Measurements from ENCODE around the gene ADSS1. TPM values are rescaled to one million over a fixed set of nuclear protein-coding genes. Genes with fewer than 3 reads are reported as not detected.

Gene ADSS1
- polyA plus RNA-seq, 1 of the 3 experiments (the other 2 are of a cell fraction): 14.3 TPM

DNA sequence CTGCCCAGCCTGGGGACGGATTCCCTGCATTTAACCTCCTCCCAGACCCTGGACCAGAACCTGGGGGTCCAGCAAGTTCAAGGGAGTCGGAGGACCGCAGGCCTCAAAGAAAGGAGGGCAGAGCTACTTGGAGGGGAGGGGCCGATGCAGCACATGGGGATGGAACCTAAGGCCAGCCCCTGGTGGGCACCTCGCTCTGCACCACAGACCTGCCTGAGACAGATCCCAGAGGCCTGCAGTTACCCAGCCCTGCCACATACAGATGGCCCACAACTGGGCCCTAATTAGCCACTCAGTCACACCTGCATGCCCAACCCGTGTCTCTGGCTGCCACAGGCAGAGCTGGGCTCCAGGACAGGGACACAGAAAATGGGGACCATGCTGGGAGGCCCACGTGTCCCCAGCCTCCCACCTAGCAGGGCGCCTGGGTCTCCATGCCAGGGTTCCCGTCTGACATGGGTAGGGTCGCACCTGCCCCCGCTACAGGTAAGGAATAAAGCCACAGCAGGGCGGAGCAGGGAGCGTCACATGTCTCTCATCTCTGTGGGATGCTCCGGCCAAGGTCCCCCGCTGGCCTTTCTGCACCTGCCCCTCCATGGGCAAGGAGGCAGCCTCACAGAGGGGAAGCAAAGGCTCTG lies 54.8 kb downstream of the ADSS1 start:
- Histone ChIP-seq H3K4me2 (no peak overlapping the region), H4K20me1 (ENCODE audit: insufficient read depth) (peaks cover 42% of the 10 kb centered on the region), H3K4me3 (ENCODE audit: low read depth in 2 of 2, low read length in 1 of 2) (no peak overlapping the region), H3K9ac (no peak overlapping the region), H3K36me3 (replicated peaks in 1 of 2; ENCODE audit: control insufficient read depth in 1 of 2, insufficient read depth in 2 of 2, low read length in 1 of 2) (peaks cover 4 to 45% of the 10 kb centered on the region in 2 experiments), H3F3A (replicated peaks; ENCODE audit: insufficient read depth) (no peaks in the 10 kb centered on the region), H3K27ac (ENCODE audit: low read depth in 2 of 2, low read length in 1 of 2) (no peak overlapping the region), H3K9me3 (no peaks in the 10 kb centered on the region), H2AFZ (ENCODE audit: low read depth) (no peak overlapping the region), H3K79me2 (ENCODE audit: insufficient read depth) (peaks cover 4% of the 10 kb centered on the region; the same call in 1 of the 2 replicates), H3K27me3 (ENCODE audit: insufficient read depth) (no peaks in the 10 kb centered on the region), H3K9me2 (no peaks in the 10 kb centered on the region), H3K4me1 (ENCODE audit: control insufficient read depth in 1 of 2, insufficient read depth in 2 of 2, low read depth in 1 of 2, low read length in 1 of 2) (no peaks in the 10 kb centered on the region)
- ChIA-PET CTCF (interaction anchor here (0.9 to 2.2 kb wide), 4 partner anchors 8 to 12 kb away, joined by 4 to 19 read pairs (median 6); no protein-coding TSS in a partner anchor), POLR2A (no interaction called here)
- no peak for DNase-seq
- 93% methylated on average over 13 of the region's 15 CpGs for WGBS (ENCODE audit: low lambda C conversion rate)
- TF ChIP-seq TCF12 (IDR thresholded peaks at IDR 0.05): no peak
- TF ChIP-seq TEAD4 (IDR thresholded peaks at IDR 0.05; ENCODE audit: borderline replicate concordance, insufficient read depth): no peak
- TF ChIP-seq, protein P1, sequence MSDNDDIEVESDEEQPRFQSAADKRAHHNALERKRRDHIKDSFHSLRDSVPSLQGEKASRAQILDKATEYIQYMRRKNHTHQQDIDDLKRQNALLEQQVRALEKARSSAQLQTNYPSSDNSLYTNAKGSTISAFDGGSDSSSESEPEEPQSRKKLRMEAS (IDR thresholded peaks at IDR 0.05; ENCODE audit: low read depth): no peak
- no peak for TF ChIP-seq SMC3 (IDR thresholded peaks at IDR 0.05; ENCODE audit: low read depth, low read length)
- TF ChIP-seq GABPA (IDR thresholded peaks at IDR 0.05; ENCODE audit: low read depth): no peak
- no peak for TF ChIP-seq NRF1 (IDR thresholded peaks at IDR 0.05; ENCODE audit: low read depth, low read length)
- TF ChIP-seq EP300 (IDR thresholded peaks at IDR 0.05; ENCODE audit: borderline replicate concordance in 1 of 2, low read depth in 1 of 2, low read length in 1 of 2): no peak
- TF ChIP-seq RCOR1 (IDR thresholded peaks at IDR 0.05; ENCODE audit: low read length): no peak
- TF ChIP-seq POLR2AphosphoS5 (IDR thresholded peaks at IDR 0.05; ENCODE audit: low read depth, low read length): no peak
- TF ChIP-seq JUND (IDR thresholded peaks at IDR 0.05): no peak
- TF ChIP-seq, protein P2, sequence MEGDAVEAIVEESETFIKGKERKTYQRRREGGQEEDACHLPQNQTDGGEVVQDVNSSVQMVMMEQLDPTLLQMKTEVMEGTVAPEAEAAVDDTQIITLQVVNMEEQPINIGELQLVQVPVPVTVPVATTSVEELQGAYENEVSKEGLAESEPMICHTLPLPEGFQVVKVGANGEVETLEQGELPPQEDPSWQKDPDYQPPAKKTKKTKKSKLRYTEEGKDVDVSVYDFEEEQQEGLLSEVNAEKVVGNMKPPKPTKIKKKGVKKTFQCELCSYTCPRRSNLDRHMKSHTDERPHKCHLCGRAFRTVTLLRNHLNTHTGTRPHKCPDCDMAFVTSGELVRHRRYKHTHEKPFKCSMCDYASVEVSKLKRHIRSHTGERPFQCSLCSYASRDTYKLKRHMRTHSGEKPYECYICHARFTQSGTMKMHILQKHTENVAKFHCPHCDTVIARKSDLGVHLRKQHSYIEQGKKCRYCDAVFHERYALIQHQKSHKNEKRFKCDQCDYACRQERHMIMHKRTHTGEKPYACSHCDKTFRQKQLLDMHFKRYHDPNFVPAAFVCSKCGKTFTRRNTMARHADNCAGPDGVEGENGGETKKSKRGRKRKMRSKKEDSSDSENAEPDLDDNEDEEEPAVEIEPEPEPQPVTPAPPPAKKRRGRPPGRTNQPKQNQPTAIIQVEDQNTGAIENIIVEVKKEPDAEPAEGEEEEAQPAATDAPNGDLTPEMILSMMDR (IDR thresholded peaks at IDR 0.05): no peak
- TF ChIP-seq, protein P3, sequence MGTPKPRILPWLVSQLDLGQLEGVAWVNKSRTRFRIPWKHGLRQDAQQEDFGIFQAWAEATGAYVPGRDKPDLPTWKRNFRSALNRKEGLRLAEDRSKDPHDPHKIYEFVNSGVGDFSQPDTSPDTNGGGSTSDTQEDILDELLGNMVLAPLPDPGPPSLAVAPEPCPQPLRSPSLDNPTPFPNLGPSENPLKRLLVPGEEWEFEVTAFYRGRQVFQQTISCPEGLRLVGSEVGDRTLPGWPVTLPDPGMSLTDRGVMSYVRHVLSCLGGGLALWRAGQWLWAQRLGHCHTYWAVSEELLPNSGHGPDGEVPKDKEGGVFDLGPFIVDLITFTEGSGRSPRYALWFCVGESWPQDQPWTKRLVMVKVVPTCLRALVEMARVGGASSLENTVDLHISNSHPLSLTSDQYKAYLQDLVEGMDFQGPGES (IDR thresholded peaks at IDR 0.05; ENCODE audit: low read depth, low read length): no peak
- no peak for TF ChIP-seq MXI1 (IDR thresholded peaks at IDR 0.05; ENCODE audit: low read depth, low read length)
- no peak for TF ChIP-seq GATA2 (CRISPR knock-in tag; IDR thresholded peaks at IDR 0.05)
- TF ChIP-seq RFX5 (IDR thresholded peaks at IDR 0.05; ENCODE audit: low read length): no peak
- no peak for TF ChIP-seq FOXM1 (IDR thresholded peaks at IDR 0.05; ENCODE audit: low read depth)
- TF ChIP-seq CHD2 (IDR thresholded peaks at IDR 0.05; ENCODE audit: low read length, partially characterized antibody): no peak
- no peak for TF ChIP-seq TAF1 (IDR thresholded peaks at IDR 0.05; ENCODE audit: borderline replicate concordance, low read depth, low read length)

Measured in SK-N-SH (cell line).